ENCODE results near the gene DHCR24.

DHCR24 gene

DNA sequence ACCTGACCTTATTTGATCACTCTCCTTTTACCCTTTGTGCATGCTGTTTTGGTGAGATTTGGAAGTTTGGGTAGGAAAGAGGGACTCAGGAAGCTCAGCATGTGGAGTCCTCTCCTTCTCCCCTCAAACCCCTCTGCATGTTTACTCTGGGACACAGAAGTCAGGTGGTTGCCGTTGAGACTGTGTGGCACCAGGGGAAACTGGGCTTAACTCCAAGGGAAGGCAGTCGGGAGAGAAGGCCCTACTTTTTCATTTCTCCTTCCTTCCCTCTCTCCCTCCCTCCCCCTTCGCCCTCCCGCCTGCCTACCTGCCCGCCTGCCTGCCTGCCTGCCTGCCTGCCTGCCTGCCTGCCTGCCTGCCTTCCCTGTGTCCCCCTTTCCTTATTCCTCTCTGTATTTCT is 51.0 kb downstream of the DHCR24 start:
- no peak overlapping the region for H3K4me3 Mint-ChIP-seq

DNA sequence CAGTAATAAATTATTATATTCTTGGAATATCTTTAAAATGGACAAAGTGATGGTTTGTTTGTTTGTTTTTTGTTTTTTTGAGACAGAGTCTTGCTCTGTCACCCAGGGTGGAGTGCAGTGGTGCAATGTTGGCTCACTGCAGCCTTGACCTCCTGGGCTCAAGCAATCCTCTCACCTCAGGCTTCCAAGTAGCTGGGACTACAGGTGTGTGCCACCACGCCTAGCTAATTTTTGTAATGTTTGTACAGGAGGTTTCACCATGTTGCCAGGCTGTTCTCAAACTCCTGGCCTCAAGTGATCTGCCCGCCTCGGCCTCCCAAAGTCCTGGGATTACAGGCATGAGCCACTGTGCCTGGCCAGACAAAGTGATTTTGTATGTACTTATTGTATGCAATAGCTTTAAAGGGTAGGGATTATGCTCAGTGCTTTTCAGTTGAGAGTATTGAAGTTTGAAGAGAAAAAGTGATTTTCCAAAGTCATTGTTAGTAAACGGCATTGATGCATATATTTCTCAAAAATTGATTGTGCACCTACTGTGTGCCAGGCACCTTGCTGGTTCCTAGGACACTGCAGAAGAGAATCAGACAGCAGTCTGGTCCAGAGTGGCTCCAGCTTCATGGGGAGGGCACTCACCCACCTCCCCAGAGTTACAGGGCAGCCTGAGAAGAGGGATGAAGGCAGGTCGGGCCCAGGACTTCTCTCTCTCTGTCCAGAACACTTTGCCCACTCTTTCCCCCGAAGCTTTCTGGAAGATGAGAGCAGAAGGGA is 51.7 kb downstream of the DHCR24 start:
- TF ChIP-seq, protein P1, sequence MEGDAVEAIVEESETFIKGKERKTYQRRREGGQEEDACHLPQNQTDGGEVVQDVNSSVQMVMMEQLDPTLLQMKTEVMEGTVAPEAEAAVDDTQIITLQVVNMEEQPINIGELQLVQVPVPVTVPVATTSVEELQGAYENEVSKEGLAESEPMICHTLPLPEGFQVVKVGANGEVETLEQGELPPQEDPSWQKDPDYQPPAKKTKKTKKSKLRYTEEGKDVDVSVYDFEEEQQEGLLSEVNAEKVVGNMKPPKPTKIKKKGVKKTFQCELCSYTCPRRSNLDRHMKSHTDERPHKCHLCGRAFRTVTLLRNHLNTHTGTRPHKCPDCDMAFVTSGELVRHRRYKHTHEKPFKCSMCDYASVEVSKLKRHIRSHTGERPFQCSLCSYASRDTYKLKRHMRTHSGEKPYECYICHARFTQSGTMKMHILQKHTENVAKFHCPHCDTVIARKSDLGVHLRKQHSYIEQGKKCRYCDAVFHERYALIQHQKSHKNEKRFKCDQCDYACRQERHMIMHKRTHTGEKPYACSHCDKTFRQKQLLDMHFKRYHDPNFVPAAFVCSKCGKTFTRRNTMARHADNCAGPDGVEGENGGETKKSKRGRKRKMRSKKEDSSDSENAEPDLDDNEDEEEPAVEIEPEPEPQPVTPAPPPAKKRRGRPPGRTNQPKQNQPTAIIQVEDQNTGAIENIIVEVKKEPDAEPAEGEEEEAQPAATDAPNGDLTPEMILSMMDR (IDR thresholded peaks at IDR 0.05; ENCODE audit: unreplicated experiment in 3 of 3) = no peak
- H3K36me3 Mint-ChIP-seq (ENCODE audit: low read depth) = no peaks in the 10 kb centered on the region
- H3K27ac Mint-ChIP-seq = no peak overlapping the region
- peaks cover 25% of the 10 kb centered on the region for H3K27me3 Mint-ChIP-seq (ENCODE audit: low read depth)
- peaks cover 14% of the 10 kb centered on the region for H3K9me3 Mint-ChIP-seq
- H3K4me3 Mint-ChIP-seq = no peak overlapping the region
- no peaks in the 10 kb centered on the region for H3K4me1 Mint-ChIP-seq

More for the DNA sequence above, 51.0 kb downstream of the DHCR24 start:
- H3K27ac Mint-ChIP-seq = no peak overlapping the region
- TF ChIP-seq, protein P1 (IDR thresholded peaks at IDR 0.05; ENCODE audit: unreplicated experiment in 3 of 3) = no peak
- H3K27me3 Mint-ChIP-seq (ENCODE audit: low read depth) = peaks cover 21% of the 10 kb centered on the region
- H3K9me3 Mint-ChIP-seq = peaks cover 8% of the 10 kb centered on the region
- no peaks in the 10 kb centered on the region for H3K4me1 Mint-ChIP-seq
- H3K36me3 Mint-ChIP-seq (ENCODE audit: low read depth) = no peaks in the 10 kb centered on the region

DNA sequence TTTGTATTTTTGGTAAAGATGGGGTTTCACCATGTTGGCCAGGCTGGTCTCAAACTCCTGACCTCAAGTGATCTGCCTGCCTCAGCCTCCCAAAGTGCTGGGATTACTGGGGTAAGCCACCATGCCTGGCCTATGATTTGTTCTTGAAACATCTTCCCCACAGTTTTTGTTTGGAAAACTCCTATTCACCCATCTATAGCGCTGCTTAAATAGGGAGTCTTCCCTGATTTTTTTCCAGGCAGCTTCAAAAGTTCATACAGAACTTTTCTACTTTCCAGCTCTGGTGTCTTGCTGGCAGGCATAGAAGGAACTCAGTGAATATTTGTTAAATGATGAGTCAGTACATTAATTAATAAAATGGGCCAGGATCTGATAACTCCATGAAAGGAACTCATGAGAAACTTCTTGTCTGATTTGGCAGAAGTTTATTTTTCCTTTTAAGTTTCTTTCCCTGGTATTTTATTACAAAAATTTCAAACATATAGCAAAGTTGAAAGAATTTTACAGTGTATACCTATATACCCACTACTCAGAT is 52.9 kb downstream of the DHCR24 start:
- Mint-ChIP-seq H3K27me3 (ENCODE audit: low read depth) (peaks cover 25% of the 10 kb centered on the region), H3K9me3 (peaks cover 17% of the 10 kb centered on the region), H3K4me3 (no peak overlapping the region), H3K27ac (no peak overlapping the region), H3K36me3 (ENCODE audit: low read depth) (no peaks in the 10 kb centered on the region), H3K4me1 (no peaks in the 10 kb centered on the region)
- TF ChIP-seq, protein P1 (IDR thresholded peaks at IDR 0.05; ENCODE audit: unreplicated experiment in 3 of 3) = no peak

DNA sequence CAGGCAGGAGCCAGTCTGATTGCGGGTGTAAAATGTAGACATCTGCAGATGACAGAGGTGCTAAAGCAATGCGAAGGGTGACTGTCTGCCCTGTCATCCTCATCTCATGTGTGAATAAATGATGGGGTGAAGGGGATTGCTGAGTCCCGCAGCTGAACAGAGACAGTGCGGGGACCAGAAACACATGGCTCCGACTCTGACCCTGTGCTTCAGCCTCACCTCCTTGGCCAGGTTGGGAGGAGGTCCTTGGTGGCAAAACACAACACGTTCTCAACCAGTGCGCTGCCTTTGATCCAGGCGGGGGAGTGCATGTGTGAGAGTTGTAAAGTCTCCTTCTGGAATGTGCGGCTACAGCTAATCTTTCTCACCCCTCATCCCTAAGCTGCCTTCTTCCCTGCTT is 53.9 kb downstream of the DHCR24 start:
- no peak overlapping the region for H3K27ac Mint-ChIP-seq
- no peak overlapping the region for H3K4me3 Mint-ChIP-seq
- H3K27me3 Mint-ChIP-seq (ENCODE audit: low read depth) = peaks cover 25% of the 10 kb centered on the region
- H3K9me3 Mint-ChIP-seq = peaks cover 20% of the 10 kb centered on the region
- H3K4me1 Mint-ChIP-seq = no peaks in the 10 kb centered on the region
- no peaks in the 10 kb centered on the region for H3K36me3 Mint-ChIP-seq (ENCODE audit: low read depth)
- TF ChIP-seq, protein P1 (IDR thresholded peaks at IDR 0.05; ENCODE audit: unreplicated experiment in 3 of 3) = no peak

DNA sequence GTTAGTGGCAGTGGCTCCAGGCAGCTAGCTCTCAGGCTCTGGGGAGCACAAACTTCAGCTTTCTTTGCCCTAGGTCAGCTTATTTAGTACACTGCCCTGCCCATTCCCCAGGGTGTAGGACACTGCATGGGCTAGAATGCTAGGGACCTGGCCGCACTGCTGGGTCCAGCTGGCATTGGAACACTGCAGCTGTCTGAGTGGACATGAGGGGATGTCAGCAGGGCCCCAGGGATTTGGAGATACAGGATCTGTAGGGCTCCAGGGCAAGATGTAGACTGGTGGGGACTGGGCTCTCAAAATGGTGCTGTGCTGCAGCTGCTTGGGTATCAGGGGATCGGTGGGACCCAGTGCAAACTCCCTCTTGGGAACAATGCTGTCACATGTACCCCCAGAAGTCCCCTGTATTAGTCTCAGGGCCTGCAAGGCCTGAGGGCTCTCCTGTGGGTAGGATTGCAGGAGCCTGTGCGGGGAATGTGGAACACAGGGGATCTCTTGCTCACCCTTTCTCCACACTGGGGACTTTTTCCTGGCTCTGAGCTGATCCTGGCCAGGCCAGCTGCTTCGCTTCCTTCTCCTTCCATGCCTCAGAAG is 60.7 kb downstream of the DHCR24 start:
- no peak overlapping the region for H3K27ac Mint-ChIP-seq
- H3K36me3 Mint-ChIP-seq (ENCODE audit: low read depth) = peaks cover 5% of the 10 kb centered on the region
- peaks cover 12% of the 10 kb centered on the region for H3K27me3 Mint-ChIP-seq (ENCODE audit: low read depth)
- TF ChIP-seq, protein P1 (IDR thresholded peaks at IDR 0.05; ENCODE audit: unreplicated experiment in 3 of 3) = no peak
- H3K4me3 Mint-ChIP-seq = no peak overlapping the region
- H3K4me1 Mint-ChIP-seq = no peaks in the 10 kb centered on the region
- H3K9me3 Mint-ChIP-seq = peaks cover 49% of the 10 kb centered on the region
